Measurements from ENCODE around the gene CMYA5.

Gene CMYA5

DNA sequence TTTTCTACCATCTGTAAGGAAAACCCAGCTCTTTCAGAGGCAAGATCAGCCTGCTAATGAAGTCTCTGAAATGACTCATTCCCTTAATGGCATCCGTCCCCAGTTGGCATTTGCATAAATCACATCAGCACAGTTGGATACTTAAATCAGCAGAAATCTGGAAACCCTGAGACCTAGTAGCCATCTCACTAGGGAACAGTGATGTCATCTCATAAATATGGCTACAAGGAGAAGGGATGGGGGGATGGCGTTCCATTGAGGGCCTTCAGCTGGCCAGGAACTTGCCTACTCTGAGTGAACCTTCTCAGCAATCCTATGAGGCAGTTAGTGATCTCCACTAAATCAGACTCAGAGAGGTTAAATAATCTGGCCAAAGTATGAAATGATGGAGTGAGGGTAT lies 81.8 kb downstream of the CMYA5 start:
- TF ChIP-seq, protein P1, sequence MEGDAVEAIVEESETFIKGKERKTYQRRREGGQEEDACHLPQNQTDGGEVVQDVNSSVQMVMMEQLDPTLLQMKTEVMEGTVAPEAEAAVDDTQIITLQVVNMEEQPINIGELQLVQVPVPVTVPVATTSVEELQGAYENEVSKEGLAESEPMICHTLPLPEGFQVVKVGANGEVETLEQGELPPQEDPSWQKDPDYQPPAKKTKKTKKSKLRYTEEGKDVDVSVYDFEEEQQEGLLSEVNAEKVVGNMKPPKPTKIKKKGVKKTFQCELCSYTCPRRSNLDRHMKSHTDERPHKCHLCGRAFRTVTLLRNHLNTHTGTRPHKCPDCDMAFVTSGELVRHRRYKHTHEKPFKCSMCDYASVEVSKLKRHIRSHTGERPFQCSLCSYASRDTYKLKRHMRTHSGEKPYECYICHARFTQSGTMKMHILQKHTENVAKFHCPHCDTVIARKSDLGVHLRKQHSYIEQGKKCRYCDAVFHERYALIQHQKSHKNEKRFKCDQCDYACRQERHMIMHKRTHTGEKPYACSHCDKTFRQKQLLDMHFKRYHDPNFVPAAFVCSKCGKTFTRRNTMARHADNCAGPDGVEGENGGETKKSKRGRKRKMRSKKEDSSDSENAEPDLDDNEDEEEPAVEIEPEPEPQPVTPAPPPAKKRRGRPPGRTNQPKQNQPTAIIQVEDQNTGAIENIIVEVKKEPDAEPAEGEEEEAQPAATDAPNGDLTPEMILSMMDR (conservative IDR thresholded peaks at IDR 0.05; ENCODE audit: low read depth, low read length): no peak
- H3K27me3 ChIP-seq (ENCODE audit: insufficient read depth, low read depth): no peaks in the 10 kb centered on the region
- no peaks in the 10 kb centered on the region for H4K20me1 ChIP-seq (ENCODE audit: insufficient read depth)
- H3K9ac ChIP-seq: no peak overlapping the region
- no peak overlapping the region for H2AFZ ChIP-seq (ENCODE audit: low read depth)
- H3K4me1 ChIP-seq (ENCODE audit: low read depth, poor library complexity, severe bottlenecking): no peaks in the 10 kb centered on the region
- no peak overlapping the region for H3K4me3 ChIP-seq (IDR thresholded peaks at IDR 0.05; ENCODE audit: insufficient read depth, low read depth, low read length)
- H3K27ac ChIP-seq: no peak overlapping the region
- H3K36me3 ChIP-seq (ENCODE audit: insufficient read depth): no peaks in the 10 kb centered on the region
- H3K79me2 ChIP-seq (ENCODE audit: insufficient read depth, low read depth): no peaks in the 10 kb centered on the region
- no peak overlapping the region for H3K4me2 ChIP-seq

- TF ChIP-seq, protein P1 (conservative IDR thresholded peaks at IDR 0.05; ENCODE audit: low read depth, low read length): no peak
- Histone ChIP-seq H3K79me2 (ENCODE audit: insufficient read depth, low read depth) (no peaks in the 10 kb centered on the region), H3K4me1 (ENCODE audit: low read depth, poor library complexity, severe bottlenecking) (no peaks in the 10 kb centered on the region), H3K36me3 (ENCODE audit: insufficient read depth) (no peaks in the 10 kb centered on the region), H3K4me3 (IDR thresholded peaks at IDR 0.05; ENCODE audit: insufficient read depth, low read depth, low read length) (no peak overlapping the region), H3K27me3 (ENCODE audit: insufficient read depth, low read depth) (no peaks in the 10 kb centered on the region), H2AFZ (ENCODE audit: low read depth) (no peak overlapping the region), H3K27ac (no peak overlapping the region), H4K20me1 (ENCODE audit: insufficient read depth) (no peaks in the 10 kb centered on the region), H3K9ac (no peak overlapping the region), H3K4me2 (no peak overlapping the region)
Observed at GRCh38 chr5:79772651-79773050, 83.0 kb downstream of the CMYA5 start.

DNA sequence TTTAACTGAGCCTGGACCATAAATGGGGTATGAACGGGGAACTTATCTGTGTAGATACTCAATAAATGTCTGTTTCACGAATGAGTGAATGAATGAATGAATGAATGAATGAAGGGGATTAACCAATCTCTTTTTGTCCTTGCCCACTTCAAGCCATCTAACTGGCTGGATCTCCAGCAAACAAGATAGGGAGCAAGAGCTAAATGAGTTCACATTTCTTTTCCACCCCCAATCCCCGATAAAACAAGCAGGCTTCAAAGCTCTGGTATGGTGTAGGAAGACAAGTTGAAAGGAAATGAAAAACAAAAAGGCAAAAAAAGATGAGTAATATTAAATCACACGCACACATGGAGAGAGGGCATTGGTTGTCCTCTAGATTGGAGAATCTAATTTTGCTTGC lies 84.0 kb downstream of the CMYA5 start:
- no peaks in the 10 kb centered on the region for H3K36me3 ChIP-seq (ENCODE audit: insufficient read depth)
- TF ChIP-seq, protein P1 (conservative IDR thresholded peaks at IDR 0.05; ENCODE audit: low read depth, low read length): no peak
- H3K9ac ChIP-seq: no peak overlapping the region
- no peak overlapping the region for H2AFZ ChIP-seq (ENCODE audit: low read depth)
- H3K27me3 ChIP-seq (ENCODE audit: insufficient read depth, low read depth): no peaks in the 10 kb centered on the region
- H3K4me1 ChIP-seq (ENCODE audit: low read depth, poor library complexity, severe bottlenecking): no peaks in the 10 kb centered on the region
- no peak overlapping the region for H3K4me2 ChIP-seq
- no peaks in the 10 kb centered on the region for H3K79me2 ChIP-seq (ENCODE audit: insufficient read depth, low read depth)
- H3K4me3 ChIP-seq (IDR thresholded peaks at IDR 0.05; ENCODE audit: insufficient read depth, low read depth, low read length): no peak overlapping the region
- H4K20me1 ChIP-seq (ENCODE audit: insufficient read depth): no peaks in the 10 kb centered on the region
- no peak overlapping the region for H3K27ac ChIP-seq

GRCh38 chr5:79774171-79774854 lies 84.7 kb downstream of the CMYA5 start:
- no peak overlapping the region for H3K4me2 ChIP-seq
- no peaks in the 10 kb centered on the region for H3K4me1 ChIP-seq (ENCODE audit: low read depth, poor library complexity, severe bottlenecking)
- H3K27me3 ChIP-seq (ENCODE audit: insufficient read depth, low read depth): no peaks in the 10 kb centered on the region
- no peak overlapping the region for H3K27ac ChIP-seq
- no peak overlapping the region for H3K4me3 ChIP-seq (IDR thresholded peaks at IDR 0.05; ENCODE audit: insufficient read depth, low read depth, low read length)
- H3K79me2 ChIP-seq (ENCODE audit: insufficient read depth, low read depth): no peaks in the 10 kb centered on the region
- H3K9ac ChIP-seq: no peak overlapping the region
- H3K36me3 ChIP-seq (ENCODE audit: insufficient read depth): no peaks in the 10 kb centered on the region
- no peaks in the 10 kb centered on the region for H4K20me1 ChIP-seq (ENCODE audit: insufficient read depth)
- no peak overlapping the region for H2AFZ ChIP-seq (ENCODE audit: low read depth)
- TF ChIP-seq, protein P1 (conservative IDR thresholded peaks at IDR 0.05; ENCODE audit: low read depth, low read length): peak; percentile 45; the same call in 1 of the 2 replicates

Measured in KMS-11 (cell line).